ENCODE measurements around the gene EPHB1. TPM values are rescaled to one million over a fixed set of nuclear protein-coding genes. Genes with fewer than 3 reads are reported as not detected.

Gene EPHB1
- total RNA-seq, 4 donors from 2014 or later, result 2.6 to 5.3 (median 3.1) TPM; not detected in 1

DNA sequence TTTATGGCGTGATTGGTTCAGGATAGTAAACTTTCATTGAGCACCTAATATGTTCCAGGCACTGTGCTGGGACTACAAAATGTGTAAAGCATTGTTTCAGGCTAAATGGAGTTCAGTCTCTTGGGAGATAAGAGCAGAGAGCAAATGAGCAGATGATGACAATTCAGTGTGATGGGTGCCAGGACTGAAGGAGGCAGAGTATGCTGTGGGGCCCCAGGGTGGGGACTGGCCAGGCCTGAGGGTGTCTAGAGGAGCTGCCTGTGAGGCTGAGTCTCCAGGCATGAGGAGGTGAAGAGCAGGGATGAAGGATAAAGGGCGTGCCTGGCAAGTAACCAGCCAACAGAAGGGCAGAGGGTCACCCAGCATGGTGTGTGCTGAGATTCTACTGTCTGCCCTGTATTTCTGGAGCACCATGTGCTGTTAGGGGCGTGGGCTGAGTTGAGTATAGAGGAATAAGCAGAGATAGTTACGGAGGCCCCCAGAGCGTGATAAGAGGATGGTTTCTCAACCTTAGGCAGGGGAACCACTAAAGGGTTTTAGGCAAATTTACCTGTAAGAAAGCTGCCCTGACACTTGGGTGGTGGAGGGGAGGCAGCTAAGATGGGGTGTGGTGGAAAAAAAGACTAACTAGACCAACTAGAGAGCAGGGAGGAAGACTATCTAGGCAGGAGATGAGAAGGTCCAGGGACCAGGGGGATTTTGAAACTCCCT lies 38.5 kb downstream of the EPHB1 start:
- H3K36me3 ChIP-seq, result no peaks in the 10 kb centered on the region
- TF ChIP-seq POLR2A (IDR thresholded peaks at IDR 0.05) (no peak), CTCF (IDR thresholded peaks at IDR 0.05) (no peak)

GRCh38 chr3:134836921-134837320 lies 41.9 kb downstream of the EPHB1 start:
- Histone ChIP-seq H3K9me3 (no peaks in the 10 kb centered on the region), H3K27ac (no peak overlapping the region), H3K36me3 (no peaks in the 10 kb centered on the region), H3K4me1 (no peaks in the 10 kb centered on the region), H3K27me3 (no peaks in the 10 kb centered on the region), H3K4me3 (no peak overlapping the region)
- TF ChIP-seq POLR2A (IDR thresholded peaks at IDR 0.05) (no peak), CTCF (IDR thresholded peaks at IDR 0.05) (no peak)
- intact Hi-C loops (cut with DNase I; ENCODE audit: low total_unique reads), result no loop called here
- no peak for DNase-seq

More for the DNA sequence above, 38.5 kb downstream of the EPHB1 start:
- Histone ChIP-seq H3K27ac (no peak overlapping the region), H3K4me1 (no peaks in the 10 kb centered on the region), H3K9me3 (no peaks in the 10 kb centered on the region), H3K4me3 (no peak overlapping the region), H3K27me3 (no peaks in the 10 kb centered on the region)
- no peak for DNase-seq
- intact Hi-C loops (cut with DNase I; ENCODE audit: low total_unique reads), result no loop called here

- H3K4me3 ChIP-seq, result no peak overlapping the region
- intact Hi-C loops (cut with DNase I; ENCODE audit: low total_unique reads), result no loop called here
- no peaks in the 10 kb centered on the region for H3K36me3 ChIP-seq
- H3K27ac ChIP-seq, result no peak overlapping the region
- no peak for DNase-seq
- H3K9me3 ChIP-seq, result peaks cover 0 to 14% of the 10 kb centered on the region in 2 donors
- no peak for TF ChIP-seq POLR2A (IDR thresholded peaks at IDR 0.05)
- peak in 1 of 4 experiments; percentile 3 for TF ChIP-seq CTCF (IDR thresholded peaks at IDR 0.05)
- no peaks in the 10 kb centered on the region for H3K4me1 ChIP-seq
- no peaks in the 10 kb centered on the region for H3K27me3 ChIP-seq
Observed at GRCh38 chr3:134838599-134838998, 43.5 kb downstream of the EPHB1 start.

GRCh38 chr3:134839422-134839821 lies 44.4 kb downstream of the EPHB1 start:
- intact Hi-C loops (cut with DNase I; ENCODE audit: low total_unique reads), result no loop called here
- H3K4me3 ChIP-seq, result no peak overlapping the region
- H3K36me3 ChIP-seq, result no peaks in the 10 kb centered on the region
- H3K9me3 ChIP-seq, result peaks cover 0 to 14% of the 10 kb centered on the region in 2 donors
- no peaks in the 10 kb centered on the region for H3K27me3 ChIP-seq
- H3K4me1 ChIP-seq, result no peaks in the 10 kb centered on the region
- DNase-seq, result no peak
- TF ChIP-seq CTCF (IDR thresholded peaks at IDR 0.05) (no peak), POLR2A (IDR thresholded peaks at IDR 0.05) (no peak)
- no peak overlapping the region for H3K27ac ChIP-seq

GRCh38 chr3:134839990-134840389 lies 44.9 kb downstream of the EPHB1 start:
- Histone ChIP-seq H3K27me3 (no peaks in the 10 kb centered on the region), H3K27ac (no peak overlapping the region), H3K36me3 (no peaks in the 10 kb centered on the region), H3K9me3 (peaks cover 0 to 14% of the 10 kb centered on the region in 2 donors), H3K4me3 (no peak overlapping the region), H3K4me1 (no peaks in the 10 kb centered on the region)
- no peak for TF ChIP-seq CTCF (IDR thresholded peaks at IDR 0.05)
- no peak for TF ChIP-seq POLR2A (IDR thresholded peaks at IDR 0.05)
- intact Hi-C loops (cut with DNase I; ENCODE audit: low total_unique reads), result no loop called here
- DNase-seq, result no peak

All from uterus (tissue), 4 donors.